Liver (tissue), 9 donors: ENCODE measurements around the gene SHOC2. TPM values are rescaled to one million over a fixed set of nuclear protein-coding genes. Genes with fewer than 3 reads are reported as not detected.

Source experiments
- DNase-seq: peaks from one replicate; pipeline ENCODE4 v3.0.0-alpha.2; 2017; ENCODE audit warnings: low spot score
- H3K27ac ChIP-seq, 2 donors: one replicate each; pipeline ENCODE4 v1.7.0; 2013; ENCODE audit warnings: inconsistent platforms in 2 of 2, low read length in 2 of 2, control low read depth in 1 of 2, low read depth in 1 of 2, mild to moderate bottlenecking in 1 of 2
- H3K27me3 ChIP-seq, 4 donors: one replicate each; pipeline versions ENCODE4 v1.6.1 to v1.7.0; 2013; ENCODE audit warnings: low read length in 3 of 4, inconsistent platforms in 1 of 4, mild to moderate bottlenecking in 1 of 4, moderate library complexity in 1 of 4; ENCODE audit not compliant: control insufficient read depth in 4 of 4, insufficient read depth in 4 of 4
- H3K36me3 ChIP-seq, 4 donors: one replicate each; pipeline versions ENCODE4 v1.6.1 to v1.7.0; 2013; ENCODE audit warnings: low read length in 3 of 4, mild to moderate bottlenecking in 3 of 4, low read depth in 1 of 4, moderate library complexity in 1 of 4; ENCODE audit not compliant: control insufficient read depth in 4 of 4, insufficient read depth in 3 of 4
- H3K4me1 ChIP-seq, 4 donors: one replicate each; pipeline versions ENCODE4 v1.6.1 to v1.7.0; 2013; ENCODE audit warnings: low read length in 3 of 4, mild to moderate bottlenecking in 3 of 4, moderate library complexity in 1 of 4; ENCODE audit not compliant: control insufficient read depth in 4 of 4, insufficient read depth in 4 of 4
- H3K4me3 ChIP-seq, 3 donors: one replicate each; pipeline versions ENCODE4 v1.6.1 to v1.7.0; 2013; ENCODE audit warnings: low read length in 3 of 3, control low read depth in 1 of 3, low read depth in 1 of 3, mild to moderate bottlenecking in 1 of 3
- H3K9ac ChIP-seq, 2 donors: one replicate each; pipeline ENCODE4 v1.7.0; 2013; ENCODE audit warnings: low read length in 2 of 2, mild to moderate bottlenecking in 2 of 2, moderate library complexity in 2 of 2, control low read depth in 1 of 2, low read depth in 1 of 2
- H3K9me3 ChIP-seq, 4 donors: one replicate each; pipeline versions ENCODE4 v1.6.1 to v1.7.0; 2013; ENCODE audit warnings: low read length in 3 of 4; ENCODE audit not compliant: control insufficient read depth in 4 of 4
- ATF3 ChIP-seq: IDR thresholded peaks from 2 replicates; pipeline ENCODE4 v1.6.1; 2016; ENCODE audit warnings: antibody characterized with exemption
- CTCF ChIP-seq: fragments of 150-350 bp; IDR thresholded peaks from 2 replicates; pipeline ENCODE4 v1.5.1; 2017; ENCODE audit warnings: improper control_type of control experiment, low read depth, low read length; ENCODE audit not compliant: missing input control
- EGR1 ChIP-seq, 2 donors: IDR thresholded peaks; 2 replicates each; pipeline ENCODE4 v1.6.1; 2016 to 2018; ENCODE audit warnings: antibody characterized with exemption in 2 of 2, low read depth in 2 of 2
- FOXA1 ChIP-seq: IDR thresholded peaks from 2 replicates; pipeline ENCODE4 v1.6.1; 2016; ENCODE audit warnings: antibody characterized with exemption
- FOXA2 ChIP-seq: IDR thresholded peaks from 2 replicates; pipeline ENCODE4 v1.6.1; 2016; ENCODE audit warnings: antibody characterized with exemption
- GABPA ChIP-seq, 2 donors: IDR thresholded peaks in 1 of 2; conservative IDR thresholded peaks in 1 of 2; 2 replicates each; pipeline ENCODE4 v1.6.1; 2016; ENCODE audit warnings: antibody characterized with exemption in 2 of 2, mild to moderate bottlenecking in 1 of 2, moderate library complexity in 1 of 2
- HNF4A ChIP-seq, 2 donors: conservative IDR thresholded peaks; 2 replicates each; pipeline ENCODE4 v1.6.1; 2016; ENCODE audit warnings: antibody characterized with exemption in 2 of 2, mild to moderate bottlenecking in 2 of 2
- HNF4G ChIP-seq: IDR thresholded peaks from 2 replicates; pipeline ENCODE4 v1.6.1; 2016; ENCODE audit warnings: antibody characterized with exemption
- JUND ChIP-seq, 2 donors: IDR thresholded peaks; 2 replicates each; pipeline ENCODE4 v1.6.1; 2016; ENCODE audit warnings: antibody characterized with exemption in 2 of 2
- MAX ChIP-seq: IDR thresholded peaks from 2 replicates; pipeline ENCODE4 v1.6.1; 2016; ENCODE audit warnings: antibody characterized with exemption
- NR2F2 ChIP-seq: IDR thresholded peaks from 2 replicates; pipeline ENCODE4 v1.6.1; 2016; ENCODE audit warnings: antibody characterized with exemption
- RAD21 ChIP-seq, 2 donors: IDR thresholded peaks; 2 replicates each; pipeline ENCODE4 v1.6.1; 2016; ENCODE audit warnings: antibody characterized with exemption in 2 of 2, mild to moderate bottlenecking in 2 of 2
- REST ChIP-seq: IDR thresholded peaks from 2 replicates; pipeline ENCODE4 v1.6.1; 2016; ENCODE audit warnings: antibody characterized with exemption, mild to moderate bottlenecking
- RXRA ChIP-seq, 2 donors: IDR thresholded peaks; 2 replicates each; pipeline ENCODE4 v1.6.1; 2017 to 2018; ENCODE audit warnings: antibody characterized with exemption in 2 of 2, mild to moderate bottlenecking in 1 of 2
- SP1 ChIP-seq: IDR thresholded peaks from 2 replicates; pipeline ENCODE4 v1.6.1; 2018; ENCODE audit warnings: antibody characterized with exemption, mild to moderate bottlenecking
- TAF1 ChIP-seq: conservative IDR thresholded peaks from 2 replicates; pipeline ENCODE4 v1.6.1; 2016; ENCODE audit warnings: antibody characterized with exemption, mild to moderate bottlenecking
- YY1 ChIP-seq: IDR thresholded peaks from 2 replicates; pipeline ENCODE4 v1.6.1; 2016; ENCODE audit warnings: antibody characterized with exemption, mild to moderate bottlenecking
- ZBTB33 ChIP-seq: IDR thresholded peaks from 2 replicates; pipeline ENCODE4 v1.6.1; 2016; ENCODE audit warnings: antibody characterized with exemption
- WGBS: extraction: QIAGEN DNeasy Blood & Tissue Kit; methylation state at CpG from one replicate; pipeline ENCODE4 v1.1.7; 2013; 5-methylcytosine and 5-hydroxymethylcytosine counted together
- polyA plus RNA-seq, 2 donors: library from polyadenylated mRNA; stranded (reverse) in 1 of 2; unstranded in 1 of 2; fragments of 200-250 nt in 1 of 2; fragments of >200 nt in 1 of 2; fragmentation: Nextera tagmentation in 1 of 2; extraction: Ambion mirVana in 1 of 2; gene quantifications; one replicate each; pipeline versions ENCODE4 v1.2.1 to v1.2.3, GENCODE V29; 2013 to 2015
- total RNA-seq, 2 donors: library from RNA; depleted of rRNA; stranded (reverse); fragments of >200 nt; gene quantifications; one replicate each; pipeline ENCODE4 v1.2.3, GENCODE V29; 2014
- donor health status: healthy.
- donor health status: healthy.
- donor health status: healthy.
- donor health status: healthy.
- donor health status: healthy.

The SHOC2 gene
- total and polyA plus RNA-seq, 4 donors, result 7.8 to 33.7 (median 17.9) TPM

GRCh38 chr10:110992006-110992800 is 72.8 kb downstream of the SHOC2 start:
- H3K36me3 ChIP-seq, result peaks cover 0 to 2% (median 0%) of the 10 kb centered on the region in 4 donors
- no peaks in the 10 kb centered on the region for H3K27me3 ChIP-seq
- TF ChIP-seq ATF3, result no peak
- no peak for TF ChIP-seq FOXA1
- TF ChIP-seq CTCF, result no peak
- no peak for TF ChIP-seq GABPA (IDR thresholded peaks at IDR 0.05 in 1 of 2, conservative IDR thresholded peaks at IDR 0.05 in 1 of 2)
- no peak for TF ChIP-seq SP1
- TF ChIP-seq NR2F2, result no peak
- TF ChIP-seq TAF1, result no peak
- no peak overlapping the region for H3K27ac ChIP-seq
- no peaks in the 10 kb centered on the region for H3K9me3 ChIP-seq
- H3K4me1 ChIP-seq, result no peaks in the 10 kb centered on the region
- WGBS, result 94% methylated on average over 3 of the region's 3 CpGs
- H3K9ac ChIP-seq, result no peak overlapping the region
- no peak overlapping the region for H3K4me3 ChIP-seq
- DNase-seq, result no peak

GRCh38 chr10:110993024-110993693 is 73.8 kb downstream of the SHOC2 start:
- 90% methylated on average over 4 of the region's 4 CpGs for WGBS
- no peak overlapping the region for H3K27ac ChIP-seq
- H3K36me3 ChIP-seq, result no peaks in the 10 kb centered on the region
- no peaks in the 10 kb centered on the region for H3K9me3 ChIP-seq
- no peak overlapping the region for H3K4me3 ChIP-seq
- TF ChIP-seq RAD21 (IDR thresholded peaks at IDR 0.05), result no peak
- TF ChIP-seq ATF3, result no peak
- no peak for TF ChIP-seq TAF1
- TF ChIP-seq NR2F2, result no peak
- no peak for TF ChIP-seq SP1
- TF ChIP-seq CTCF, result no peak
- TF ChIP-seq EGR1 (IDR thresholded peaks at IDR 0.05; ENCODE audit: low read depth in 2 of 2), result no peak
- TF ChIP-seq MAX, result no peak
- TF ChIP-seq HNF4G, result no peak
- no peak for TF ChIP-seq ZBTB33
- no peak for TF ChIP-seq FOXA2
- no peak for TF ChIP-seq JUND (IDR thresholded peaks at IDR 0.05)
- TF ChIP-seq RXRA (IDR thresholded peaks at IDR 0.05), result no peak
- no peak for TF ChIP-seq FOXA1
- TF ChIP-seq REST, result no peak
- TF ChIP-seq HNF4A (conservative IDR thresholded peaks at IDR 0.05), result no peak
- TF ChIP-seq YY1, result no peak
- TF ChIP-seq GABPA (IDR thresholded peaks at IDR 0.05 in 1 of 2, conservative IDR thresholded peaks at IDR 0.05 in 1 of 2), result no peak
- H3K9ac ChIP-seq, result no peak overlapping the region
- H3K27me3 ChIP-seq, result no peaks in the 10 kb centered on the region
- H3K4me1 ChIP-seq, result no peaks in the 10 kb centered on the region
- no peak for DNase-seq
